D341Med (cell line): ENCODE results near the gene MLC1.
A peak's percentile ranks its signal among the peaks of the same experiment; 100 is the strongest.

Experiments used
- DNase-seq: peaks from one replicate; pipeline ENCODE4 v3.0.0; 2012; ENCODE audit warnings: low spot score

The MLC1 gene

DNA sequence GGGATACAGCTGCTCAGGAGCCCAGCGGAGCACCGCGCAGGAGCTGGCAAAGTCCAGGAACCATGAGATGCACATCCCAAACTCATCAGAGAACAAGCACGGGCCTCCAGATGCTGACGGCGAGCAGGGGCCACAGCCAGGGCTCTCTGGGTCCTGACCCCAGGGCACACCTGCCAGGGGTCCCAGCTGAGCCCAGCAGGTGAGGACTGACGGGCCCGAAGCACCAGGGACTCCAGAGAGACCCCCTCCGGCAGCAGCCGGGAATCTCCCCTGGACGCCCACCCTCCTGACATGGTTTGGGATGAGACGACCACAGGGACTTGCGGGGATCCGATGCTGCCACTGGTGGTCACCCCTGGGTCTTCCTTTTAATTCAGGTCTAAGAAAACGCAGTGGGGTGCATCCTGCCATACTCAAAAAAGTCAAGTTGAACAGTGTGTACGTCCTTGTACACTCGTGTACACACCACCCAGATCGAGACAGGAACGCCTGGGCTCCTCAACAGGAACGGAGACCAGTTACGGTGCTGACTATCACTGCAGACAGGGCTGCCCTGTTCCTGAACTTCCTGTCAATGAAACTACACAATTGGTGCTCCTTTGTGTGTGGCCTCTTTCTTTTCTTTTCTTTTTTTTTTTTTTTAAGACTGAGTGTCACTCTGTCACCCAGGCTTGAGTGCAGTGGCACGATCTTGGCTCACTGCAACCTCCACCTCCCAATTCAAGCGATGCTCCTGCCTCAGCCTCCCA lies 49.1 kb downstream of the MLC1 start:
- DNase-seq, result no peak

DNA sequence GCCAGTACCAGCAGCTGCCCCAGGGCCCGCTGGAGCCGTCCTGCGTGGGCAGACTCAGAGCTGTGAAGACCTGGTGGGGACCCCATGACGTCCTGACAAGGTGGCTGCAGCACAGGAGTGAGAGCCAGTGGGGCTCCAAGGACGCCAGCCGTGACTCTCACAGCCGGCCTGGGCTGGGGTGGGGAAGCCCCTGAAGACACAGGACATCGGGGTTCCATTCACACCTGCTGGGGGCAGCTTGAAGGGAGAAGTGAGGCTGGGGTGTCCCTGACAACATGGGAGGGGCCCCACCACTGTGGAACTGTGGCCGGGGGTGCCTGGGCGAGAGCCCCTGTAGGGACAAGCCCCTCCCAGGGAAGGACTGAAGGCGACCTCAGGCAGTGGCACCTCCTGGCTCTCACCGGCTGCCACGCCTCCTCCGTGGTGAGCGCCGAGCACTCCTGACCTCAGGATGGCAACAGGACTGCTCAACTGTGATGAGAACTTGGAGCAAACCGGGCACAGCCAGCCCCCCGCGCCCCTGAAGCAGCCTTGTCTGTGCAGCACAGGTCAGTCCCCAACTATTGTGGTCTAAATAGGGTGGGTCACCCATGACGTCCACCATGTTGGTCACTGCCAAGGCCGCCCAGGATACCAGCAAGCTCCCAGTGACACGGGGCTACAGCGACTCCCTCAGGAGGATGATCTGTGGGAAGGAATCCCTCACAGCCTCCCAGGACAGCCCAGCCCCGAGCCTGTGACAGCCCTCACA lies 49.9 kb downstream of the MLC1 start:
- no peak for DNase-seq

DNA sequence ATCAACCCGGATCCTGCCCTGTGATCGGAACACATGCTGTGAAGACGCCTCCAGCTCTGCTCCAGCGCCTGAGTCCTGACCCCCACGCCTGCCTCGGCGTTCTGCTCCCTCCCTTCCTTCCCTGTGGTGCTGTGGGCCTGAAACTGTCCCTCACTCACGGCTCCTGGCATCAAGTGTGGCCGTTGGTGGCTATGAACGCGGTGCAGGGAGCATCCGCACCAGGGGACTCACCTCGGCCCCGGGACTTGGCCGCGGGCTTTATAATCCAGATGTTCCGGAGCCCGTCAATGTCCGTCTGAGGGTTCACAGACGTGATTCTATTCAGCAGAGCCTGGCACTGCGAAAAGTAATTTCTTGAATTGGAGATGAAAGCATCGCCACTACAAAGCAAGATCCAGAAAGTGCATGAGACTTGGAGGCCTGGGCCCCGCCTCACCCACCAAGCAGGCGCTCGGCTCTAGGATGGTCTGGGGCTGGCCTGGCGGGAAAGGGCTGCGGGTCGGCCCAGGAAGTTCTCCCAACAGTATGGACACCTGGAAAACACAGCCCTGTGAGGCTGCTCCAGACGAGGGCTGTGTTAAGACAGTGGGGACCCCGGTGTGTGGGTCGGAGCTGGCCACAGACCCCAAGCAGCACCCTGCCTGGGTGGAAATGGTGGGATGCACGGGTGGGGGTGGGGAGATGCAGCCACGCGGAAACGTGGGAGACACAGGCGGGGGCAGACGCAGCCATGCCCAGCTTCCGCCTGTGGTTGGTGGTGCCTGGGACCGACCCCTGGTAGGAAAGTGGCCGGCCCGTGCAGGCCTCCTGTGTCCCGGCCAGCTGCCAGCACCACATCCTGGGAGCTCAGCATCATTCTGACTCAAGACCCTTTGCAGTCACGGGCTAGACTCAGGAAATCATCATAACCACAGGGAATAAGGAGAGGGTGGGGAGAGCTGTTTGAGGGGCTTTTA lies 50.8 kb downstream of the MLC1 start:
- DNase-seq, result no peak

DNA sequence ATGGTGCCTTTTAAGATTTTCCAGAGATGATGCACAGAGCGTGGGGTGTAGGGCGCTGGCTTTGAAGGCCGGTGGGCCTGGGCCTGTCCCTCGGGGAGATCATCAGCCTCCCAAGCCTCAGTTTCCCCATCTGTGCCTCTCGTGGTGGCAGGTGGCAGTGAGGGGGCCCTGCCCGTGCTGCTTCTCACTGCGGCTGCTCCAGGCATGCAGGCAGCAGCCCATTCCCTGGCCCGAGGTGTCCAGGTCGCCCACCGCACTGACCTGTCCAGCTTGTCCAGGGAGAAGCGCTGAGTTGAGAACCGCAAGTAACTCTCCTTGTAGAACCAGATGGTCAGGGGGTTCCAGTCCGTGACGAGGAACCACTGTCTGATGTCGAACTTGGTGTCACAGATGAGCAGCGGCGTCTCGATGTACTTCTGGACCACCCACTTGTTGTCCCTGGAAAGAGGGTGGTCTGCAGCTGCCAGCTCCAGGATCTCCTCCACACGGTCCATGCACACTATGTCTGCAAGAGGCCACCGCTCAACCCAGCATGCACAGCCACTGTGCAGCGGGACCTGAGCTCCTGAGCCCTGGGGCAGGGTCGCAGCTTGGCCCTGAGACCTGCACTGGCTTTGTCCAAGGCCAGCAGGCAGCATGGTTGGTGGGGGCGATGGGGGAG lies 52.2 kb downstream of the MLC1 start:
- DNase-seq, result no peak

DNA sequence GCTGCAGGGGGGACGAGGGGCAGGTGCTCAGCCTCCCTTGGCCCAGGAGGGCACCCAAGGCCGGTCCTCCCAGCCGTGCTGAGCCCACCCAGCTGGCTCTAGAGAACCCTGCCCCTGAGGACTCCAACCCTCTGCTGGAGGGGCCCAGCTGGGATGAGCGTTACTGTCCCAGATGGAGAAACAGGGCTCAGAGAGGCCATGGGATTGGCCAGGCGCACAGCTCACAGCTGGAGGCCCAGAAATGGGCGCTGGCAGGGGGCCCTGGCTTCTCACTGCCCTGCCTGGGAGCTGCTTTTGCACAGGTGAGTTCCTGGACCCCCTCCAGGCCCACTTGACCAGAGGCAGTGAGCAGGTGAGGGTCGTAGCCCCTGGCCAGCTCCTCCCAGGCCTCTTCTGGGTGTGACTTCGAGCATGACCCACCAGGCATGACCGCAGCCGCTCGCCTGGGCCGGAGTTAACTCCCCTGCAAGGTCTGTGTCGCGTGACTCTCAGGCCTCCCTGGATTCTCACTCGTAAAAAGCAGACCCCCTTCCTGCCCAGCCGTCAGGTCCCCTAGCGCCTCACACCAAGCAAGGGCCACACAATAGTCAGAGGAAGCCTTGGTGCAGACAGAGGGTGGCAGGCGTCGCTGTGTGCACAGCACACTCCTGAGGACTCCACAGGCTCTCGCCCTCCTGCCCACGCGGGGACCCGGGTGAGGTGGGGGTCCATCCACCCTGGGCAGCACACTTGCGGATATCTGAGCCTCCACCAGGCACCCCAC lies 52.9 kb downstream of the MLC1 start:
- peak; percentile 30 for DNase-seq

DNA sequence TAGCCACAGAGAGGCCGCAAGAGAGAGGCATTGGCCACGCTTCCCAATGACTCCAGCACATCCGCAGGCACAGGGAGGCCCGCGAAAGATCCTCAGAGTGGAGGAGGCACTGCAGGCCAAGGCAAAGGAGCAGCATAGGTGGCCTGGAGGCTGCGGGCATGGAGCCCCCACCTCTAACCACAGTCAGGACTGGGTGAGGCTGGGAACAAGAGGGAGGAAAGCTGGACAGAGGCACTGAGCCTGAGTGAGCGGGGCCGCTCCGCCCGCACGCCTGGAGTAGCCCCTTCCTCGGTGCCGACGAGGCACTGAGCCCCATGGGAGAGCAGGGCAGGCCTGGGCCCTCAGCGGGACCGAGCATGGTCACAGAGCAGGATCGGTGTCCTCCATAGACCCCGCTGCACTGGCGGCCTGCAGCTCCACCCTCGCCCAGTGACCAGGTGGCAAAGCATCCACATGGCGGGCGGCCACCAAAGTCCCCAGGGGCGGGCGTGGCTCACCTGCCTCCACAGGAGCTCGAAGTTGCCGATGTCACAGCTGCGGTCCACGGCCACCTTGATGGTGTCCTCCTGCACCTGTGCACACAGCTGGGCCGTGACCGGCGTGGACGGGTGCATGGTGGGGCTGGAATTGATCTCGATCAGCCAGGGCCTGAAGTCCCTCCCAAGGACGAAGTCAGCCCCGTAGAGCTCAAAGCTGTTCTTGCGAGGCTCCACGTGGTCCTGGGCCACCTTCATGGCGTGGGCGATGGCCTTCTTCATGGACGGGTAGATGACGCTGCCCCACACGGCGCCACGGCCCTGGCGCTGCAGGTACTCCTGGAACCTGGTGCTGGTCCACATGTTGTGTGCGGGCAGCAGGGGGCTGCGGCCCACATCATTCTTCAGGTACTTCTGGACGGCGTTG lies 53.8 kb downstream of the MLC1 start:
- DNase-seq, result peak; percentile 37

DNA sequence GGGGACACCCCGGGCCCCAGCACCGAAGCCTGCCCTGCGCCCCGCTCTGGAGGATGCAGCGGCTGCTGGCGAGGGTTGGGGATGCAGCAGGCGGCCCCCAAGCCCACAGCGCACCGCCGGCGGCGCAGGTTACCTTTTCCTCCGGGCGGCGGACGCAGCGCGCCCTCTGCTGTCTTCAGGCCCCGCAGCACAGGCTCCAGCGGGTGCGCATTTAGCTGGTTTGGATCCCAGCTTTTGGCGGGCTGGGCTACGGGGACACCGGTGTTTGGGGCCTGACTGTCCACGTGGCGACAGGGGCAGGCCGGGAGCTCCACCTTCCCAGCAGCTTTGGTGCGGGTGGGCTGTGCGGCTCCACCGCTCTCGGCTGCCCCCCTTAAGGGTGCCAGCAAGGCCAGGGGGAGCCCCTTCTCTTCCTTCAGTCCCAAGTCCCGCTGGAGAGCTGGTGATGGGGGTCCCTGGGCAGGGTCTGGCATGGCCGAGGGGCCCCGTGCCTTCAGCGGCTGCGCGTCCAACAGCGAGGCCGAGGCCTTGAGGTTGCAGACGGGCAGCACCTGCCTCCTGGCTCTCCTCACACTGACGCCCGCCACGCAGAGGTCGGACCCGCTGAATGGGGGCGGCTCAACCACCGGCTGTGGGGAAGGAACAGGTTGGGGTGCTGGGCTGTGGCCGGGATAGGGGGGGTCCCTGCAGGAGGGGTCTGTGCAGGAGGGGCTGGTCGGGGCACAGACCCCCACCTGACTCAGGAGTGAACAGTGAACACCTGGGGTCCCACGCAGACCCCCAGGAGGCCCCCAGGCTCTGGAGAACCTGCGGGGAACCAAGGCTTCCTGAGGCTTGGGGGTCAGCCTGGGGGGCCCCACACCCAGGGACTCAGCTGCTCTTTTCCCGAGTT lies 54.7 kb downstream of the MLC1 start:
- peak; percentile 94 for DNase-seq

DNA sequence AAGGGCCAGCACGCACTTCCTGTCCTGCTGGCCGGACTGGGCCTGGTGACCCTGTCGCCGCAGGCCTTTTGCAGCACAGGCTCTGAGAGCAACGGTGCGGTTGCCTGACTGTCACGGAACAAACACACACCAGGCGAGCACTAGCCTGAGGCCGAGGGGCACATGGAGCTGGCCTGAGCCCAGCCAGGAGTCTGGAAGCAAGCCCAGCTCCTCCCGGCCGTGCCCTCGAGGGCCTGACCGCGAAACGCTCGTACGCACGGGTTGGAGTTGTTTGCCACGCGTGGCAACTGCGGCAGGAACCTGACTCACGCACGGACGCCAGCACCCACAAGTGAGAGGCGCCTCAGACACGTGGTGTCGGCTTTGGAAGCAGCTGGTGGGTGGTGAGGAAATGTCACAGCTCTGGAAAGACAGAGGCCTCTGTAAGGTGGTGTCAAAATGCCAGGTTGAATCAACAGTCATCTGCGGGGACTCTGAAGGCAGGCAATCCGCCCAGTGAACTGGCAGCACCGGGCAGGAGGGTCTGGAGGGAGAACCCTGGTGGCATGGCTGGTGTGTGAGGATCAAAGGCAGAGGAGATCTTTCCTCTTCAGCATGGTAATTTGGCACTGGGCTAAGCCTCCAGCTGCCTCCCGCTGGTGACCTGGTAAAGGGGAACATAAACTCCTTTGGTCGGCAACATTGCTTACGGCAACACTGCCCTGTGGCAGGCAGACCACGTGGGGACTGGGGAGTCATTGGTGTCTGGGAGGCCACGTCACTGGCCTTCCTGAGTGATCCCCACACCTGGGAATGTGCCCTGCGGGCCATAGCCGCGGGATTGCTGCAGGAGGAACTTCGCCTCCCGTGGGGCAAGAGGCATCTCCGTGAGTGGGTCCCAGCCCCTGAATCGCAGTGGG lies 57.3 kb downstream of the MLC1 start:
- DNase-seq, result peak; percentile 40

DNA sequence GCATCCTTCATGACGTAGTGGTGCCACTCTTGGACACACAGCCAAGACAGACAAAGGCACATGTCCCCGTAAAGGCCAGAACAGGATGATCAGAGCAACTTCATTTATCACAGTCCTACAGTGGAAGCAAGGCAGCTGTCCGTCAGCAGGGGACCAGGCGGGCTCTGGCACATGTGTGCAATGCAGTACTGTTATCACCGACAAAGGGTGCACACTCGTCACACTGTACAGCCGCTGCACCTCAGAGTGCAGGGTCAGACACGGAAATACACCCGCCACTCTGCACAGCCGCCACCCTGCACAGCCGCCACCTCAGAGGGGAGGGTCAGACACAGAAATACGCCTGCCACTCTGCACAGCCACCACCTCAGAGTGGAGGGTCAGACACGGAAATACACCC lies 59.2 kb downstream of the MLC1 start:
- DNase-seq, result no peak

DNA sequence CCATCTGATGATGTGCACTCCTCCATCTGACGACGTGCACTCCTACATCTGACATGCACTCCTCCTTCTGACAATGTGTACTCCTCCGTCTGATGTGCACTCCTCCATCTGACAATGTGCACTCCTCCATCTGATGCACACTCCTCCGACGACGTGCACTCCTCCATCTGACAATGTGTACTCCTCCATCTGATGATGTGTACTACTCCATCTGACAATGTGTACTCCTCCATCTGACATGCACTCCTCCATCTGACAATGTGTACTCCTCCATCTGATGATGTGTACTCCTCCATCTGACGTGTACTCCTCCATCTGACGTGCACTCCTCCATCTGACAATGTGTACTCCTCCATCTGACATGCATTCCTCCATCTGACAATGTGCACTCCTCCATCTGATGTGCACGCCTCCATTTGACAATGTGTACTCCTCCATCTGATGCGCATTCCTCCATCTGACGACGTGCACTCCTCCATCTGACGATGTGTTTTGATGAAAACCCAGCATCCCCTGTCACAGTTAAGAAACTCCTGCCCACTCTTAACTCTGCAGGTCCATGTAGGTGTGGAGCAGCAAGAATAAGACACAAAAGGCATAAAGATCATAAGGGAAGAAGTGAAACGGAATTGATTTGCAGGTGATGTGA lies 62.9 kb downstream of the MLC1 start:
- DNase-seq, result no peak

DNA sequence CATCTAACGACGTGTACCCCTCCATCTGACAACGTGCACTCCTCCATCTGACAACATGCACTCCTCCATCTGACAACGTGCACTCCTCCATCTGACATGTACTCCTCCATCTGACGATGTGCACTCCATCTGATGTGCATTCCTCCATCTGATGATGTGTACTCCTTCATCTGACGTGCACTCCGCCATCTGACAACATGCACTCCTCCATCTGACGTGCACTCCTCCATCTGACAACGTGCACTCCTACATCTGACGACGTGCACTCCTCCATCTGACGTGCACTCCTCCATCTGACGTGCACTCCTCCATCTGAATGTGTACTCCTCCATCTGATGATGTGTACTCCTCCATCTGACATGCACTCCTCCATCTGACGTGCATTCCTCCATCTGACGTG lies 64.6 kb downstream of the MLC1 start:
- DNase-seq, result no peak

DNA sequence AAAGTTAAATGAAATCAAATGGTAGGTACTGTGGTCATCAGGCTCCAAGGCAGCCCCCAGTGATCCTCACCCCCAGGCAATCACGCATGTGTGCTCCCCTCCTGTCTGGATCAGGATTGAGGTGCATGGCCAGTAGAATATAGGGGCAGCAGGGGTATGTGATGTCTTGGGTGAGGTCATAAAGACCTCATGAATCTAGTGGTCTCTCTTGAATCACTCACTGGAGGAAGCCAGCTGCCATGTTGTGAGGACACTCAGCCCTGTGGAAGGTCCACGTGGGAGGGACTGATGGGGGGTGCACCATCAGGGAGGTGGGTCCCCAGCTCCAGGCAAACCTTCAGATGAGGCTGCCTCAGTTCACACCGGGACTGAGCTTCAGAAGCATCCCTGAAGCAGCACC lies 65.9 kb downstream of the MLC1 start:
- no peak for DNase-seq

DNA sequence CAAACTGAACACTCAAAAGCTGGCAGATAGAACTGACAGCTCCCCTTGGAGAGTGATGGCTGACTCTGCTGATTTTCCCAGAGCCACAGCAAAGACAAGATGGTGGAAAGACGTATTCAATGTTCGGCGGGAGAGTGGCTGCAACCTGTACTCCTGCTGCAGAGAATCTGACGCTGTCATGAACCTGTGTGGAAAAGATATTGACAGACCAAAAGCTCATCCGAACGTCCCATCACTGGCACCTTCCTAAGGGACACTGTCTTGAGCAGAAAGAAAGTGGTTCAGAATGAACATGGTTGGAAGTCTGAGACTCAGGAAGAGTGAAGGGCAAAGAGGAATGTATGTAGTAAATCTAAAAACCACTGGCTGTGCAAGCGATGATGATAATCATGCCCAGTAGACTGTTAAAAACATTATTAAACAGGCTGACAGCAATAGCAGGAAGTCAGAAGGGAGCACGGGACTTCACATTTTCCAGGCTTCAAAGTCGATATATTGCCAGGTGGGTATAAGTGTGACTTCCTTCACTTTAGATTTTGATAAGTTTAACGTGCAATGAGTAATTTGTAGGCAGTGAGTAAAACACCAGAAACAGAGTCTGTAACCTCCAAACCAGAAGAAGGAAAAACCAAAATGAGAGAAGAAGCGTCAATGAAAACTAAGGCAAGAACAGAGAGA lies 66.5 kb downstream of the MLC1 start:
- DNase-seq, result no peak

DNA sequence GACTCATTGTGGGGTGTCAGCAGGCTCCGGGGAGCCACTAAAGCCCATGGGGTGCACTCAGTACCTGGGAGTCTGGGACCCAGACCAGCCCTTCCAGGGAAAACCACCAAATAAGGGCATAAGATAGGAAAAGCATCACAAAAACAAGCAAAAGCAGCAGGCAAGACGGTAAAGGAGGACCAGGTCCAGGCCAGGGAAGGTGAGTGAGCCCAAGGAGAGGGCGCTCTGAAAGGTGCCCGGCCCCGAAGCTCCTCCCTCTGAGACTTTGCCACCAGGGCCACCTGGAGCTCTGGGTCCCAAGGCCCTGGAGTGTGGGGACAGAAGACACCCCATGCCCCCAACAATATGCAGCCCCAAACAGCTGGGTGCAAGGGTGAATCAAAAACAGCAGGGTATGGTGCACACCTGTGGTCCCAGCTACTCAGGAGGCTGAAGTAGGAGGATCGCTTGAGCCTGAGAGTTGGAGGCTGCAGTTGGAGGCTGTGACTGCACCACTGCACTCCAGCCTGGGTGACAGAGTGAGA lies 67.5 kb downstream of the MLC1 start:
- no peak for DNase-seq

DNA sequence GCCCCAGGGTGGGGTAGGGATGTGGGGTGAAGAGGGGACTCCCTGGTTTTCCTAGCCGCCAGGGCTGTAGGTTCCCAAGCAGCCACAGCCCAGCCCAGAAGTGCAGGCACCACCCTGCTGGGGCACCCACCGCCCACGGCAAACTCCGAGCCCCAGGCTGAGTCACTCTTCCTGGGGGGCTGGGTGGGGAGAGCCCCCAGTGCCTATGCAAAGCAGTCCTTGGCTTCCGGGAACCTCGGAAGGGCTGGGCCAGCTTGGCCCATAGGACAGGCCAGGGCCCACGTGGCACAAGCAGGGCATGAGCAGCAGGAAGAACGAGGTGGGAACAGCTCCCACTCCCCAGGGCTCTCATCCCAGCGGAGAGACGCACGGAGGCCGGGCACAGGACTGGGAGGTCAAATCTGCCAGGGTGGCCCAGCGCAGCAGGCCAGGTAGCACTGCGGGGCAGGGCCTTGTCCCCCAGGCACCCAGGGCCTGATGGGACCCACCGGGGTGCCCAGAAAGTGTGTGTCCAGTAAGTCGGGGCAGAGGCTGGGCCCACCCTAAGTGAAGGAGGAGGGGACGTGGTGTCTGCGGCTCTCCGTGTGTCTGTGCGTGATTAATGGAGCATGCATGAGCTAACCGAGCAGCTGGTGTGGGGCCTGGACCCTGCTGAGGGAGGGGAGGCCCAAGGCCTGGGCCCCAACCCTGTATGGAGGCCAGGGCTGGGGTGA lies 68.1 kb downstream of the MLC1 start:
- DNase-seq, result no peak
